ENCODE measurements around the gene RUSC2.
"Not testable (repeated sequence)": the region's sequence is repeated elsewhere in the genome, so short reads cannot be mapped to it uniquely, and the experiment has no call there.

The RUSC2 gene

DNA sequence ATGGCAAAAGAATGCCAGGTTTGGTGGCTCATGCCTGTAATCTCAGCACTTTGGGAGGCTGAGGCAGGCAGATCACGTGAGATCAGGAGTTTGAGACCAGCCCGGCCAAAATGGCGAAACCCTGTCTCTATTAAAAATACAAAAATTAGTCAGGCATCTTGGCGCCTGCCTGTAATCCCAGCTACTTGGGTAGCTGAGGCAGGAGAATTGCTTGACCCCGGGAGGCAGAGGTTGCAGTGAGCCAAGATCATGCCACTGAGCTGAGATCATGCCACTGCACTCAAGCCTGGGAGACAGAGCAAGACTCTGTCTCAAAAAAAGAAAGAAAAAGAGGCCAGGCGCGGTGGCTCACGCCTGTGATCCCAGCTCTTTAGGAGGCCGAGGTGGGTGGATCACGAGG is 8.3 kb downstream of the RUSC2 start:
- DNase-seq: not testable (repeated sequence)

DNA sequence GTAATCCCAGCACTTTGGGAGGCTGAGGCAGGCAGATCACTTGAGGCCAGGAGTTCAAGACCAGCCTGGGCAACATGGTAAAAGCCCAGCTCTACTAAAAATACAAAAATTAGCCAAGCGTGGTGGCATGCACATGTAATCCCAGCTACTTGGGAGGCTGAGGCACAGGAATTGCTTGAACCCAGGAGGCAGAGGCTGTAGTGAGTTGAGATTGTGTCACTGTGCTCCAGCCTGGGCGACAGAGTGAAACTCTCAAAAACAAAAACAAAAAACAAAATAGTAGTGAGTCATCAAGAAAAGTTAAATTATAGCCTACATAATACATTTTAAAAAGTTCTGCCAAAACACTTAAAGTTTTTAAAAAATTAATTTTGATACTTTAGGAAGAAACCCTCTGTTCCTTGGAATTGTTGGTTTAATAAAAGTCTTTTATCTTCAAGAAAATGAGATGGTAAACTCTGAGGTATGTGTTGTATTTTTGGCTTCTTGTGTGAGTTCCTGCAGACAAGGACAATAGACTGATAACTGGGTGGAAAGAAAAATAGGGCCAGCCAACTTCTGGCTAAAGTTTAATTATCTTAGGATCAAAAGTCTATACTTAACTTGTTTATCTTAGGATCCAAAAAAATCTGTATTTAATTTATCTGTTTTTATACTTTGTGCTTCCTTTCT is 9.3 kb downstream of the RUSC2 start:
- DNase-seq: no peak

DNA sequence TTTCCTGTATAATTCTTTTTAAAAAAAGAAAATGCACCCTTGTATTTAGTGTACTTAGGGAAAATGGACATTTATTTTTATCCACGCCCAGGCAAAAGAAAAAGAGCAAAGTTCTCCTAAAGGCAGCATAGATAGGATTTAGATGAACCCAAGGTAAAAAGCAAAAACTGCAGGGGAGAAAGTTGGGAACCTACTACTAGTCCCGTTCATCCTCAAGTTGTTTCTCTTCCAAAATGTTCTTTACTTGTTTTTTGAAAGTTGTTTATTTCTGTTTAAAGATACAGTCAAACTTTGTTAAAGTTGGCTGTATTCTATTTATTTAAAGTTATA is 9.8 kb downstream of the RUSC2 start:
- DNase-seq: no peak

DNA sequence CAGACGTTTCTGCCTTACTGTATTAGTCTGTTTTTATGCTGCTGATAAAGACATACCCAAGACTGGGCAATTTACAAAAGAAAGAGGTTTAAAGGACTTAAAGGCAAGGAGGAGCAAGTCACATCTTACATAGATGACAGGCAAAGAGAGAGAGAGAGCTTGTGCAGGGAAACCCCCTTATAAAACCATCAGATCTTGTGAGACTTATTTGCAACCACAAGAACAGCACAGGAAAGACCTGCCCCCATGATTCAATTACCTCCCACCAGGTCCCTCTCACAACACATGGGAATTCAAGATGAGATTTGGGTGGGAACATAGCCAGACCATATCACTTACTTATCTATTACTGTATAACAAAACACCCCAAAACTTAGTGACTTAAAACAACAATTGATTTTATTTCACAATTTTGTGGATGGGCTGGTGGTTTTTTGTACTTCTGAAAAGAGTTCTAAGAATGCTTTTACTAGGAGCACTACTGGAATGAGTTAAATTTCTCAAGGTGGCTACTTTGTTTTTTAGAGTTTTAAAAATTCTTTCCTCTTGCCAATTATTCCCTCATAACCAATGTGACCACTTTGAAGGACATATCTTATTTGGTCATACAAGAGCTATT is 10.3 kb downstream of the RUSC2 start:
- DNase-seq: no peak

DNA sequence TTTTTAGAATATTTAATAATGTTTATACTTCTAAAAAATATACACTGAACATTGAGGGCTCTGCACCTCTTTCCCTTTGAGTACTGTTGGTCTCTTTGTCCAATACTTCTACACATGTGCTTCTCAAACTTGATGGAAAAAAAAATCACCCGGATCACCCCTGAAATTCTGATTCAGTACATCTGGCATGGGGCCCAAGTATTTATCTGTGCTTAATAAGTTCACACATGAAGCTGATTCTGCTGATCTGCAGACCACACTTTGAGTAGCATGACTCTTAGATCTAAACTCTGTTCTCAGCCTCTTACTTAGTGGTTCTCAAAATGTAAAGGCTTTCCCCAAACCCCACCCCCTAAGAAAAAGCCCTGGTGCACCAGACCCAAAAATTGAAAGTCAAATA is 12.0 kb downstream of the RUSC2 start:
- DNase-seq: no peak

DNA sequence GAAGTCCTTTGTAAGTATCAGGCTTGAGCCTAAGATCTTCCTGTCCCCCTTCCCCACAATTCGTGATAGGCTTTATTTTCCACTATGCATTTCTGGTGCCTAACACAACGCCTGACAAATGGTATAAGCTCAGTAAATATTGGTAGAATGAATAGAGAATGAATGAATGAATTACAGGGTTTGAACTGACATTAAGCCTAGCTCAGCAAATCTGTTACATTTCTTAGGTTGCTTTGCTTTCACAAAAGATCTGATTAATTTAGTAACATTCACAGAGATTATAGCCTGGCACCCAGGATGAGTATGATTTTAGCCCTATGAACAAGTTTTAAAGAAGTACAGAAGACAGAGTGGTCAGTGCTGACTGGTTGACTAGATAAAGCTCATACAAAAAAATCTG is 16.4 kb downstream of the RUSC2 start:
- no peak for DNase-seq

DNA sequence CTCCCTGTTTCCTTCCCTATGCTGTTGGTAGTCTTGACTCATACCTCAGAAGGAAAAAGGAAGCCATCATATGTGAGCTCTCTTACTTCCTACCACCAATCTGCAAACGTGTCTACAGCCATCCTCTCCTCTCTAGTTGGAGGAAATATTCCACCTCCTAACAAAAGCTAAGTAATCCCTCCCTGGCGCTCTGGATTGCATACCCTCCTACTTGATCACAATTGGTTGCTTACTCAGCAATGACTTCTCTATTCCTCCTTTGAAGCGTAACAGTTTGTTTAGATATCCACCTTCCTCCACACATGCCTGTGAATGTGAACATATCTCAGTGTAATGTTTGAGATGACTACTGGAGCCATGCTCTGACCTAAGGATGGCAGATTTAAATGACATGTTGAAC is 18.2 kb downstream of the RUSC2 start:
- no peak for DNase-seq

DNA sequence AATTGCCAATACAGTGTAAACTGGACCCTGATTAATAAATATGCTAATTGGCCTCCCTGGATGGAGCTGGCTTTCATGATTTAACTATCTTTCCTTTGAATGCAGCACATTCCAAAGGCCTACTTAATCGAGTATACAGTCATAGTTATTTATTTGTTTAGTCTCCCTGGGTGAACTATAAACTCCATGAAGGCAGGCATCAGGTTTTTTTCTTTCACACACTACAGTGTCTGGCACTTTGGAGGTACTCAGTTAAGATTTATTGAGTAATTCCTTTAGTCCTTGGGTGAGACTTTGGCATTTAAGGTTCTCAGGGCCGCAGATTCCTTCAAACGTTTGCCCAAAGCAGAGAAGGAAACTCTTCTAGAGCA is 20.5 kb downstream of the RUSC2 start:
- DNase-seq: no peak

DNA sequence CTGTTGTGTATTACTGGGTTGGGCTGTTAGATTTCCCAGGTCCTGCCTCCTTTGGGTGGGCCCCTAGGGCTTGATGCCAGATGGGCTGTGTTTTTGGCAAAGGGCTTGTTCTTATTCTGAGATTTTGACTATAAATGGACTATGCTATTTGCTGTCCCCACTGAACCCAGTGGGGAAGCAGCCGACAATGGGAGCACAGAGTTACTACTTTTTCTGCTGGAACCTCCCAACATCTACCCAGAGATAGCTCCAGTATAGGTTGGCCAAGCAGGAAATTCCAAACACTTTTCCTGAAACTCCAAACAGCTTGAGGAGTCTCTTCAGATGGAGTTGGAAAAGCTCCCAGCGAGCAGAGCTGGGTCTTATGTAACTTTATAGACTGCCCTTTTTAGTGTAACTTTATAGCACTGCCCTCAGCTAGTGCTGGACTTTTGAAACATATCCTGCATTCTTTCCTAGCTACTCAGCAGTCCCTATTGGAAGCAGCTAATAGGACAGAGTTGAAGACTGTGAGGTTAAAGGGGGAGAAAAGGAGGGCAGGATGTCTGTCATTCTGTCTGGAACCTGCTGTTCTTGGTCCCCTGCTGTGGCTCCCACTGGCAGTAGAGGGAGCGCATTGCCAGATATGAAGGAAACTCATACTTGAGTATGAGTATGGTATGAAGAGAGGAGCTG is 21.0 kb downstream of the RUSC2 start:
- no peak for DNase-seq

DNA sequence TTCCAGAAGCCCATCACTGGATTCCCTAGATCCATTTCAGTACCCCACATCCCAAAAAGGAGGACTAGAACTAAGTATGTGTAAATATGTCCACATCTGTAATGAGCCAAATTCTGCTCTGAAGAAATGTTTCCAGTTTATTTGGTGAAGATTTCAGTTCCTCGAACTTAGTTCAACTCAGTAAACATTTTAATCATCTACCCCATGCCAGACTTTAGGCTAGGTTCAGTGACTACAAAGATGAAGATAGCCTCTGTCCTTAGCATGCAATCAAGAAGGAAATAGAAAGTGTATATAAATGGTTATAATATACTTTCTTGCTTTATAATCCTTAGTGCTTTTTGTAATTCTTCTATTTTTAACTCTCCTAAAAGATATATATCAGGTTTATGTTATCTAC is 21.5 kb downstream of the RUSC2 start:
- no peak for DNase-seq

DNA sequence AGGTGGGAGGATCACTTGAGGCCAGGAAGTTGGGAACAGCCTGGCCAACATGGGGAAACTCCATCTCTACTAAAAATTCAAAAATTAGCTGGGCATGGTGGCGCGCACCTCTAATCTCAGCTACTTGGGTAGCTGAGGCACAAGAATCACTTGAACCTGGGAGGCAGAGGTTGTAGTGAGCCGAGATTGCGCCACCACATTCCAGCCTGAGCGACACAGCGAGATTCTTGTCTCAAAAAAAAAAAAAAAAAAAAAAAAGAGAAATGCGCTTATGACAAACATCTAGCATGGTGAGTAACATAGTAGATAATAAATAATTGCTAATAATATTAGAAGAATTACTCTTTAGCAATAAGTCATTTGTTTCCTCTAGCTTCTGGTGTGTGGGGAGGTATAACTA is 25.9 kb downstream of the RUSC2 start:
- DNase-seq: no peak

DNA sequence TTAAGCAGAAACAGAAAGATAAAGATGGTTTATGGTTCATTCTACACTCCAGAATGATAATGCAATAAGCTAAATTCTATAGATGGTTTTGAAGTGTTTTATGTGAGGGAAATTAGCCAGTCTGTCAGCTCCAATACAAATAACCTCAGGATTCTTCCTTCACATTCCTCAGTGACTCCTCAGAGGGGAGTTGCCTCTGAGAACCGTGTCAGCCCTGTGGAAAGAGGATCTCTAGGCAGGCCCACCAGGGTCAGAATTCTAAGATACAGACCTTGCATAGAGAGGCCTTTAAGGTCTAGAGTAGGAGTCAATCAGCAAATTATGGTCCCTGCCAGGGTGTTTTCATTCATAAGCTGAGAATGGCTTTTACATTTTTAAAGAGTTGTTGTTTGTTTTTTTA is 26.6 kb downstream of the RUSC2 start:
- DNase-seq: no peak

DNA sequence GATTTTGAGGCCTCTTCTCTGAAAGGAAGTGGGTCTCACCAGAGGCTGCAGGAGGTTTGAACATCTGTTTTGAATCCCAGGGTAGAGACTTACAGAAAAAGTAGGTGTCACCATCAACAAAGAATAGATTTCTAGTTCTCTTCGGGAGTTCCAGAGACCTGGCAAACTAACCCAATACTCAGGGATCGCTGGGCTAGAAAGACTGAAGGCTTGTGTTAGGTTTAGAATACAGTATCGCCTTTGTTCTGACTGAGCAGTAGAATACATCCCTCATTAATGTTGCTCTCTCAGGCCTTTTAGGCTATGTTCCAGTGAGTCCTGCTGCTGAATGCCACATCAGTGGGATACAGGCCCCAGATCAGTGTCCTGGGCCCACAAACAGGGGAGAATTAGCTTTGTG is 27.2 kb downstream of the RUSC2 start:
- DNase-seq: no peak

DNA sequence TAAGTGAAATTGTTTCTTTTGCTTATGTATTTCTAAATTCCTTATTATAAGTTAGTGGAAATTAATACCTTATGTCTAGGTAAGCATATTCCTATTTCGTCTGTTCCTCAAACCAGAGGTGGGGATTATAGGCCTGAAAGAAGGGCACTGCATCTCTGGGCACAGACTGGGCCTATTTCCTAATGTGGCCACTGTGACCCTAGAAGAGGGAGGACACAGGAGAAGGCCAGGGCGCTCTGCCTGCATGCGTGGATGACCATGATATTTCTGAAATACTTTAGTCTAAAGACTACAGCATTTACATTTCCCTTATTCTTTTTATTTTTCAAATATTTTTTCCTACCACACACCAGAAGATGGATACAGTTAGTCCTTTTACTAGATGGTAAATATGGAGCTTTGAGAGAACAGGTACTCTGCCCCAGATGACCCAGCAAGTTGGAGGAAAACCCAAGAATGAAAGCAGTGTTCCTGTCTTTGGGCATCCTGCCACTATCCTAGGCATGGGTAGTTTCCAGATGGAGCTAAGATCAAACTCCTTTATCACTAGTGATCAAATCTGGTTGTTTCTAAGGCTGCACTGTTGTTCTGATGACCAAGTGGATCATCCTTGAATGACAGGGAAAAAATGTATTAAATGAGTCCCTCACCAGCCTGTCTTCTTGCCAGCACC is 27.8 kb downstream of the RUSC2 start:
- DNase-seq: no peak

DNA sequence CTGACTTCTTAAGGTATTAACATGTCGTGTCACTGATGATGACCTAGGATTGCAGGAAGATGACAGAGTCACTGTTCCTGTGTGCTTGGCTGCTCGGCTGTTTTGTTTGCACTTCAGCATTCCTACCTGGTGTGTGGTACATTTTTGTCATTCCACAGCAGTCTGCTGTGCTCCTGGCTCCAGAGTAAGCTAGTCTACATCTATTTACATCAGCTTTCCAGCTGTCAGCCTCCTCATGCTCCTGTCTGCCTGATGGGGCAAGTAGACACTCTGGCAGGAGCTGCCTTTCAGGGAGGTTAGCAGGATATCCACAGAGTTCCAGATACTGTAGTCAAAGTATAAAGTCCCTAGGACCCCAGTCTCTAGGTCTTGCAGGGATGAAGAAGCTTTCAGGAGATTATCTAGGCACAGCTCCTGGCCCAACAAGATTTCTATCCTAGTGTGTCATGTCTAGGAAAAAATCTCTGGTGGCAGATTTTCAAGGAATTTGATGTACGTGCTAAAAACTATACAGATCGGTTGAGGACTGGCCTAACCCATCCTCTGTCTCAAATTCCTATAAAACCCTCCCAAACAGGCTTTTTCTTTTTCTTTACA is 28.4 kb downstream of the RUSC2 start:
- DNase-seq: no peak

DNA sequence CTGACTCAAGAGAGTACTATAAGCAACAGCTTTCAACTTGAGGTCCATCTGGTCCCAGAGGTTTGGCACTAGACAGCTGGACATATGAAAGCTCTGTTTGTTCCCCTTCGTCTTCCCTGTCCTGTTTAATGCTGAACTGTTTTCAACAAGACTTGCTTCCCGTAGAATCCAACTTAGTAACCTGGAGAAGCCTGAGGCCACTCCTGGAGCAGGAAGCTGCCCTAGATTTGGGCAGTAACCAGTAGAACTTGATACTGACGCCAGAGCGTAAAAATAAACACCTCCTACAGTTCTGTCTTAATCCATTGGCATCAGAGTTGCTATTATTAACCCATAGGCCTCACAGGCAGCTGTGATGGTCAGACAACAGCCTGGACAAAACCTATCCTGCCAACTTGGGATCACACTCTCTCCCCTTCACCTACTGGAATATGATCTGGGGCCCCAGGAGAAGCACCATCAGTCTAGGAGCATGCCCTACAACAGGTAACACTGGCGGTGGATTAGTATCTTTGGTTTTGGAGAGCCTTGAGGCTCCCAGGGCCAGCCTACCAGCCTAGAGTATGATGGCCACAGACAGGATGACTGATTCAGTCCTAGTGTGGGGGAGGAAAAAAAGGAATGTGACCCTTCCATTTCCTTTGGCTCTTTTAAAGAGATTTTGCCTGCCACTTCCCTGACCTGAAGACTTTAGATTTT is 29.2 kb downstream of the RUSC2 start:
- DNase-seq: no peak

DNA sequence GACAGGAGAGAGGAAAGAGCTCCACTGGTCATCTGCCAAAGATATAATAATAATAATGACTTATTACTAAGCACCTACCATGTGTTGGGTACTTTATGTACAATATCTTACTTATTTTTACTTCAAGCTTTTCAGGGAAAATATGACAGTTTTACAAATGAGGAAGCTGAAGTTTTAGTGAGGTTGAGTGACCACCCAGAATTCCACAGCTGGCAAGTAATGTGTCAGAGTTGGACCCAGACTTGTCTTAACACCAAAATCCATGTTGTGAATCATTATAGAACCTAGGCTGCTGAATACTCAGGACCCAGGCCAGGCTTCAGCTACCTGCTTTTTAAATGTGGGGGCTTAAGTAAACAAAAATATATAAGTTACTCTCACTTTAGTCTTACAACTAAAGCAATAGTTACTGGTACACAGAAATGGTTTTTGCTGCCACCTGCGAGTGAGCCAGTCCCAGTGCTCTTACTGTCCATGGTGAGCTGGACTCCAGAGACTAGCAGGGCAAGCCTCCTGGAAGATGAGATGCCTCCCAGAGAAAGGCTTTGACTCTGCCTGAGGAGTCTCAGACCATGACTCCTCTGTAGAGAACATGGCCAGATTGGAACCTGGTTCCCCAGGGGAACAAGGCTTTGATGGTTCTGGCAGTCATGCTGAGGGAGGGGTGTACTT is 29.9 kb downstream of the RUSC2 start:
- no peak for DNase-seq

DNA sequence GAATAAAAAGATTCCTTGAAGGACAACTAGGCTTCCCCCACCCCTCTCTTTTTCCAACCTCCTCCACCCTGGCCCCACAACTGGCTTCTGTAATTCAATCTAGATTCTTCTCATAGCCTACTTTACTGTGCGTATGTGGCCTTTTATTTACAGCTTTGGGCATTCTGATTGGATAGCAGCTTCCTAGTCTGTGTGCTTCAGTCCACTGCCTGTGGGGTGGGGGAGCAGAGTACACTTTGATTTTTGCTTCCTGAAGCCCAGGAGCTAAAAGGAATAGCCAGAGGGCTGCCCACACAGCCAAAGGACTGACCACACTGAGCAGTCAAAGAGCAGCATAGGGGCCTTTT is 30.4 kb downstream of the RUSC2 start:
- no peak for DNase-seq

DNA sequence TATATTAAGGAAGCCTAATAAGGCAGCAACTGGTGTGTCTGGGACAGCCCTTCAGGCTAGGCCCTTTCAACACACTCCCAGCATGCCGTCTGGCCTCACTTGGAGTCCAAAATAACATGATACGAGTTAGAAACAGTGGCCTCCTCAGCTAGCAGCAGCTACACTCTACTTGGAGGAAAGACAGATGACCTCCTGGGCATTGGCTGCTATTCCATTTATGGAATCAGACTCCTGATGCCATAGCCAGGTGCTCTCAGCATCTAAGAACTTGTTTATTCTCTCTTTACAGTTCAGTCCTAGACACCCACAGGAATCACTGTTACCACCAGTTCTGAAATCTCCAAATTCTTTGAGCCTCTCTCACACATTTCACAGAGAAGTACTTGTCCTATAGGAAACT is 31.8 kb downstream of the RUSC2 start:
- DNase-seq: no peak

DNA sequence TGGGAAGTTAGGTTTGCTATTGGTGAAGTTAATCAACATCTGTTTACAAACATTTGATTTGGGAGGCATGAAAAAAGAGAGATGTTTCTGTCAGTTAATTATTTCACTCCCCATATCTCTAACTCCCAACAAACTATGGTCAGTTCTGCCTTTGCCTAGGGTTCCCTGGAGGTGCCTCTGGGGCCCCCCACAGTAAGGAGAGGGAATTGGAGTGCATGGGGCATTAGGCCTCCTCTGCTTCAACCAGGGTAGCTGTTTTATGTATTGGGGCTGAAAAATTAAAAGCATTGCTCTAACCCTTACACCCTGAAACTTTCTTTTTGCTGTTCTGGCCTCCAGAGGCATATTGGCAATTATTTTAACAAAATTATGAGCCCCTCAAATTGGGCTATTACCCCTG is 32.3 kb downstream of the RUSC2 start:
- no peak for DNase-seq

DNA sequence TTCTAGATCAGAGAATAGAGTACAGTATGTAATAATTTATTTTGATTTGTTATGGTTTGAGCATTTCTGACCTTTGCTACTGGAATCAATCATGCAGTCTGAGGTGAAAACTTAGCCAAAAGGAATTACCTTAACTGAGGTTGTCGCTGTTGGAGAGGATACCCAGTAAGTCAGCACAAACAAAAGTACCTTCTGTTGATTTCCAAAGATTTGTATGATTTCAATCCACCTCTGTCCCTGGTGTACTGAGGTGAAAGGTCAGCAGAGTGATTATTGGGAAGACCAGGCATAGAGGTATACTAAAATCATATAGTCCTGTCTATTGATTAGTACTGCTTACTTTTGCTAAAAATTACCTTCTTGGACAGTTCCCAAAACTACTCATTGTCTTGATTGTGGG is 32.8 kb downstream of the RUSC2 start:
- DNase-seq: no peak

DNA sequence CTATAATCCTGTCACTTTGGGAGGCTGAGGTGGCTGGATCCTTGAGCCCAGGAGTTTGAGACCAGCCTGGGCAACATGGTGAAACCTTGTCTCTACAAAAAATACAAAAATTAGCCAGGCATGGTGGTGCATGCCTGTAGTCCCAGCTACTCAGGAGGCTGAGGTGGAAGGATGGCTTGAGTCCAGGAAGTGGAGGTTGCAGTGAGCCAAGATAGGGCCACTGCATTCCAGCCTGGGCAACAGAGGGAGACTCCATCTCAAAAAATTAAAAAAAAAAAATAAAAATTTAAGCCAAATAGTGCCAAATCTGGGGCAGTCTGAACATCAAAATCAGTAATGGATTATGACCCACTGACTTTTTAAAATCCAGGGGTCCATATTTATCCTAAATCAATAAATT is 33.6 kb downstream of the RUSC2 start:
- not testable (repeated sequence) for DNase-seq

All from cortex of kidney (tissue), 1 donor.